H1 (cell line): Measurements from ENCODE around the gene MT4.

Source experiments
- ATF3 ChIP-seq: IDR thresholded peaks from 2 replicates; pipeline ENCODE4 v1.6.1; 2011; ENCODE audit warnings: low read depth, mild to moderate bottlenecking, low read length; ENCODE audit not compliant: insufficient read depth
- BACH1 ChIP-seq: IDR thresholded peaks from 2 replicates; pipeline ENCODE4 v1.6.1; 2012; ENCODE audit warnings: low read length, improper control_type of control experiment
- CHD1 ChIP-seq: IDR thresholded peaks from 2 replicates; pipeline ENCODE4 v1.6.1; 2012; ENCODE audit warnings: low read depth, low read length, improper control_type of control experiment
- EP300 ChIP-seq, 2 experiments: IDR thresholded peaks; 1 replicate in 1 of 2; 2 replicates in 1 of 2; pipeline ENCODE4 v1.6.1; 2011 to 2012; ENCODE audit warnings: low read depth in 2 of 2, low read length in 2 of 2, mild to moderate bottlenecking in 2 of 2, borderline replicate concordance in 1 of 2, inconsistent platforms in 1 of 2, moderate library complexity in 1 of 2
- EZH2 ChIP-seq: fragments of 200-600 bp; sonication (generic); IDR thresholded peaks from 2 replicates; pipeline ENCODE4 v1.7.1; 2012; ENCODE audit warnings: low read depth, mild to moderate bottlenecking, moderate library complexity, low read length, inconsistent platforms; ENCODE audit not compliant: severe bottlenecking
- GTF2F1 ChIP-seq: IDR thresholded peaks from 2 replicates; pipeline ENCODE4 v1.6.1; 2012; ENCODE audit warnings: low read depth, low read length, improper control_type of control experiment, borderline replicate concordance
- MAX ChIP-seq: IDR thresholded peaks from 2 replicates; pipeline ENCODE4 v1.6.1; 2012; ENCODE audit warnings: inconsistent platforms
- PHF8 ChIP-seq: fragments of 200-600 bp; sonication (generic); conservative IDR thresholded peaks from 2 replicates; pipeline ENCODE4 v1.7.1; 2012; ENCODE audit warnings: low read depth, mild to moderate bottlenecking, inconsistent platforms, low read length, moderate library complexity
- POLR2A ChIP-seq, 2 experiments: IDR thresholded peaks; 1 replicate in 1 of 2; 2 replicates in 1 of 2; pipeline ENCODE4 v1.6.1; 2011; ENCODE audit warnings: low read depth in 2 of 2, low read length in 2 of 2, mild to moderate bottlenecking in 2 of 2; ENCODE audit errors: control extremely low read depth in 1 of 2
- SIN3A ChIP-seq, 2 experiments: IDR thresholded peaks in 1 of 2; conservative IDR thresholded peaks in 1 of 2; 2 replicates each; pipeline ENCODE4 v1.6.1; 2011 to 2012; ENCODE audit warnings: low read length in 2 of 2, improper control_type of control experiment in 1 of 2, low read depth in 1 of 2, mild to moderate bottlenecking in 1 of 2
- SP1 ChIP-seq: IDR thresholded peaks from 2 replicates; pipeline ENCODE4 v1.6.1; 2011; ENCODE audit warnings: low read depth, low read length
- SUZ12 ChIP-seq: fragments of 200-600 bp; sonication (generic); IDR thresholded peaks from 2 replicates; pipeline ENCODE4 v1.6.1; 2012; ENCODE audit warnings: mild to moderate bottlenecking, inconsistent platforms, low read length, moderate library complexity, mixed read lengths
- YY1 ChIP-seq: IDR thresholded peaks from 2 replicates; pipeline ENCODE4 v1.6.1; 2011; ENCODE audit warnings: low read depth, mild to moderate bottlenecking, low read length
- TF ChIP-seq, protein P1 (sequence below), 3 experiments: IDR thresholded peaks; 1 replicate in 2 of 3; 2 replicates in 1 of 3; pipeline versions ENCODE4 v1.5.1 to v1.6.1; 2011; ENCODE audit warnings: low read length in 3 of 3, mild to moderate bottlenecking in 3 of 3, inconsistent platforms in 2 of 3, low read depth in 1 of 3, moderate library complexity in 1 of 3; ENCODE audit not compliant: insufficient read depth in 1 of 3; ENCODE audit errors: control extremely low read depth in 1 of 3

DNA sequence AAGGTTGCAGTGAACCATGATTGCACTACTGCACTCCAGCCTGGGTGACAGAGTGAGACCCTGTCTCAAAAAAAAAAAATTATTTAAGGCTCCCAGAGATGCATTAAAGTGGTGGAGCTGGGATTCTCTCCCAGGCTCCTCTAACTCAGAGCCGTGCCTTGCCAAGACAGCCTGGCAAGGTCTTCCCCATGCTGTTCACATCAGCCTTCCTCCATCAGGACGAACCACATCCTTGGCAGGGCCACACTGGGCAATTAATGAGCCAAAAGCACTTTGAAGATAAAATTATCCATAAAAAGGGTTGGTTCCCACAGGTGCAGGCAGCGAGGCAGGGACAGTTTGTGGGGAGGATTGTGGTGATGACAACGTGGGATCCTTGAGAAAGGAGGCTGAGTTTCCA, 25.2 kb upstream of the MT4 start:
- TF ChIP-seq CHD1 (no peak), EZH2 (no peak), MAX (no peak), POLR2A (IDR thresholded peaks at IDR 0.05; ENCODE audit: control extremely low read depth in 1 of 2, low read depth in 2 of 2, low read length in 2 of 2) (no peak), BACH1 (no peak), YY1 (no peak), GTF2F1 (no peak), SUZ12 (no peak), EP300 (IDR thresholded peaks at IDR 0.05; ENCODE audit: borderline replicate concordance in 1 of 2, low read depth in 2 of 2, low read length in 2 of 2) (no peak), ATF3 (no peak), SP1 (no peak), PHF8 (no peak), SIN3A (conservative IDR thresholded peaks at IDR 0.05 in 1 of 2, IDR thresholded peaks at IDR 0.05 in 1 of 2; ENCODE audit: low read depth in 1 of 2, low read length in 2 of 2) (no peak)
- TF ChIP-seq, protein P1, sequence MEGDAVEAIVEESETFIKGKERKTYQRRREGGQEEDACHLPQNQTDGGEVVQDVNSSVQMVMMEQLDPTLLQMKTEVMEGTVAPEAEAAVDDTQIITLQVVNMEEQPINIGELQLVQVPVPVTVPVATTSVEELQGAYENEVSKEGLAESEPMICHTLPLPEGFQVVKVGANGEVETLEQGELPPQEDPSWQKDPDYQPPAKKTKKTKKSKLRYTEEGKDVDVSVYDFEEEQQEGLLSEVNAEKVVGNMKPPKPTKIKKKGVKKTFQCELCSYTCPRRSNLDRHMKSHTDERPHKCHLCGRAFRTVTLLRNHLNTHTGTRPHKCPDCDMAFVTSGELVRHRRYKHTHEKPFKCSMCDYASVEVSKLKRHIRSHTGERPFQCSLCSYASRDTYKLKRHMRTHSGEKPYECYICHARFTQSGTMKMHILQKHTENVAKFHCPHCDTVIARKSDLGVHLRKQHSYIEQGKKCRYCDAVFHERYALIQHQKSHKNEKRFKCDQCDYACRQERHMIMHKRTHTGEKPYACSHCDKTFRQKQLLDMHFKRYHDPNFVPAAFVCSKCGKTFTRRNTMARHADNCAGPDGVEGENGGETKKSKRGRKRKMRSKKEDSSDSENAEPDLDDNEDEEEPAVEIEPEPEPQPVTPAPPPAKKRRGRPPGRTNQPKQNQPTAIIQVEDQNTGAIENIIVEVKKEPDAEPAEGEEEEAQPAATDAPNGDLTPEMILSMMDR (IDR thresholded peaks at IDR 0.05; ENCODE audit: control extremely low read depth in 1 of 3, insufficient read depth in 1 of 3, low read depth in 1 of 3, low read length in 3 of 3) = no peak
